ENCODE measurements around the gene TMEM191B. TPM values are rescaled to one million over a fixed set of nuclear protein-coding genes. Genes with fewer than 3 reads are reported as not detected.
"Not testable (repeated sequence)": the region's sequence is repeated elsewhere in the genome, so short reads cannot be mapped to it uniquely, and the experiment has no call there.

Gene TMEM191B
- 10 to 100 TPM in 1 of 4 donors, 1 to 10 TPM in 2, under 1 TPM in 1; 0.81 to 10.9 (median 2.9) TPM for polyA plus RNA-seq
- long read RNA-seq, donor 1, partial matches to known transcripts: 5 of 7 reads
- long read RNA-seq, donor 1, other reads (novel, unspliced or antisense): 0 of 7 reads
- long read RNA-seq, donor 2: 0 reads
- long read RNA-seq, donor 3: 0 reads
- long read RNA-seq, donor 4: 0 reads
- long read RNA-seq, donor 5: 0 reads
- long read RNA-seq, donor 6, partial matches to known transcripts: 0 of 2 reads
- long read RNA-seq, donor 6, other reads (novel, unspliced or antisense): 0 of 2 reads
- long read RNA-seq, donor 7: 0 reads
- long read RNA-seq, donor 8: 0 reads
- long read RNA-seq, donor 9, partial matches to known transcripts: 9 of 9 reads
- long read RNA-seq, donor 9, other reads (novel, unspliced or antisense): 0 of 9 reads
- long read RNA-seq, donor 10: 0 reads

- not testable (repeated sequence) for H3K36me3 ChIP-seq (ENCODE audit: control insufficient read depth in 3 of 3, insufficient read depth in 2 of 3, low read depth in 1 of 3, low read length in 3 of 3); H3K27ac ChIP-seq (ENCODE audit: low read depth in 1 of 3, low read length in 2 of 3); H3K27me3 ChIP-seq (ENCODE audit: control insufficient read depth in 3 of 3, insufficient read depth in 3 of 3, low read length in 3 of 3); H3K9me3 ChIP-seq (ENCODE audit: control insufficient read depth in 2 of 2, insufficient read depth in 1 of 2, low read depth in 1 of 2, low read length in 1 of 2); DNase-seq; H3K4me1 ChIP-seq (ENCODE audit: control insufficient read depth in 3 of 3, insufficient read depth in 2 of 3, low read depth in 1 of 3, low read length in 2 of 3); H3K4me3 ChIP-seq (ENCODE audit: low read depth in 1 of 3, low read length in 3 of 3); FAIRE-seq
- WGBS, 3 donors: no CpG with 5 or more reads among the region's 65 CpGs
These were observed at the start of gene TMEM191B for GRCh38 chr22:18527752-18528596. Gene TMEM191B, plus strand, starts transcription at chr22:18527802. Its CDS starts 179 bp downstream, at chr22:18527981.

- not testable (repeated sequence) for FAIRE-seq; DNase-seq; H3K27ac ChIP-seq (ENCODE audit: low read depth in 1 of 3, low read length in 2 of 3); H3K36me3 ChIP-seq (ENCODE audit: control insufficient read depth in 3 of 3, insufficient read depth in 2 of 3, low read depth in 1 of 3, low read length in 3 of 3); H3K27me3 ChIP-seq (ENCODE audit: control insufficient read depth in 3 of 3, insufficient read depth in 3 of 3, low read length in 3 of 3); H3K4me3 ChIP-seq (ENCODE audit: low read depth in 1 of 3, low read length in 3 of 3); H3K4me1 ChIP-seq (ENCODE audit: control insufficient read depth in 3 of 3, insufficient read depth in 2 of 3, low read depth in 1 of 3, low read length in 2 of 3); H3K9me3 ChIP-seq (ENCODE audit: control insufficient read depth in 2 of 2, insufficient read depth in 1 of 2, low read depth in 1 of 2, low read length in 1 of 2)
- no CpG with 5 or more reads among the region's 3 CpGs for WGBS, 3 donors
These were observed 31.4 kb upstream of the TMEM191B start for GRCh38 chr22:18496227-18496626.

- WGBS, 3 donors: 63 to 66% methylated on average over 6 of the region's 6 CpGs; no CpG with 5 or more reads in 1 of the 3 donors
- not testable (repeated sequence) for DNase-seq; FAIRE-seq; H3K27ac ChIP-seq (ENCODE audit: low read depth in 1 of 3, low read length in 2 of 3); H3K27me3 ChIP-seq (ENCODE audit: control insufficient read depth in 3 of 3, insufficient read depth in 3 of 3, low read length in 3 of 3); H3K4me1 ChIP-seq (ENCODE audit: control insufficient read depth in 3 of 3, insufficient read depth in 2 of 3, low read depth in 1 of 3, low read length in 2 of 3); H3K36me3 ChIP-seq (ENCODE audit: control insufficient read depth in 3 of 3, insufficient read depth in 2 of 3, low read depth in 1 of 3, low read length in 3 of 3); H3K4me3 ChIP-seq (ENCODE audit: low read depth in 1 of 3, low read length in 3 of 3); H3K9me3 ChIP-seq (ENCODE audit: control insufficient read depth in 2 of 2, insufficient read depth in 1 of 2, low read depth in 1 of 2, low read length in 1 of 2)
These were observed 16.3 kb upstream of the TMEM191B start for GRCh38 chr22:18511327-18511726.

- not testable (repeated sequence) for FAIRE-seq; H3K36me3 ChIP-seq (ENCODE audit: control insufficient read depth in 3 of 3, insufficient read depth in 2 of 3, low read depth in 1 of 3, low read length in 3 of 3); H3K9me3 ChIP-seq (ENCODE audit: control insufficient read depth in 2 of 2, insufficient read depth in 1 of 2, low read depth in 1 of 2, low read length in 1 of 2); H3K27ac ChIP-seq (ENCODE audit: low read depth in 1 of 3, low read length in 2 of 3); H3K4me1 ChIP-seq (ENCODE audit: control insufficient read depth in 3 of 3, insufficient read depth in 2 of 3, low read depth in 1 of 3, low read length in 2 of 3); H3K4me3 ChIP-seq (ENCODE audit: low read depth in 1 of 3, low read length in 3 of 3); DNase-seq; H3K27me3 ChIP-seq (ENCODE audit: control insufficient read depth in 3 of 3, insufficient read depth in 3 of 3, low read length in 3 of 3)
- WGBS, 3 donors: 38 to 48% (median 41%) methylated on average over 5 to 6 of the region's 10 CpGs
These were observed 15.2 kb upstream of the TMEM191B start for GRCh38 chr22:18512378-18512777.

DNA sequence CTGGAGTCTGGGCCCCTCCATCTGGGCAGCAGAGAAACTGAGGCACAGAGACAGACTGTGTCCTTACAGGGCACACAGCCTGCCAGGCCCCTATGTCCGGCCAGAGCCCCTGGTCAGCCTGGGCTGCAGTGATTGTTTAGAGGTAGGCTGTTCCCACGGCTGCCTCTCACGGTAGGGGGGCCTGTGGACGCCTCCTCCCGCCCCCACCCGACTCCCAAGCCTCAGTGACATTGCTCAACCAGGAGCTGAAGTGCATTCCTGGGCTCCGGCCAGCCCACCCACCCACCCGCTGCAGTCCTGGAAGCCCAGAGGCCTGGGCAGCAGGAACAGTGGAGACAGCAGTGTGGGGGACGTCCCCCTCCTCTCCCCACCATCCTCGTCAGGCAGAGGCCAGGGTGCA is 14.1 kb upstream of the TMEM191B start:
- FAIRE-seq; H3K4me1 ChIP-seq (ENCODE audit: control insufficient read depth in 3 of 3, insufficient read depth in 2 of 3, low read depth in 1 of 3, low read length in 2 of 3): not testable (repeated sequence)
- 41 to 61% methylated on average over 5 of the region's 10 CpGs; no CpG with 5 or more reads in 1 of the 3 donors for WGBS, 3 donors

GRCh38 chr22:18518061-18518460 is 9.5 kb upstream of the TMEM191B start, which contains the start of gene GGTLC3:
Gene GGTLC3, minus strand, starts transcription at chr22:18518161. Its CDS starts 264 bp downstream, at chr22:18517897.
- H3K27me3 ChIP-seq (ENCODE audit: control insufficient read depth in 3 of 3, insufficient read depth in 3 of 3, low read length in 3 of 3); H3K36me3 ChIP-seq (ENCODE audit: control insufficient read depth in 3 of 3, insufficient read depth in 2 of 3, low read depth in 1 of 3, low read length in 3 of 3); H3K27ac ChIP-seq (ENCODE audit: low read depth in 1 of 3, low read length in 2 of 3); DNase-seq; H3K4me1 ChIP-seq (ENCODE audit: control insufficient read depth in 3 of 3, insufficient read depth in 2 of 3, low read depth in 1 of 3, low read length in 2 of 3); H3K9me3 ChIP-seq (ENCODE audit: control insufficient read depth in 2 of 2, insufficient read depth in 1 of 2, low read depth in 1 of 2, low read length in 1 of 2); H3K4me3 ChIP-seq (ENCODE audit: low read depth in 1 of 3, low read length in 3 of 3); FAIRE-seq: not testable (repeated sequence)
- WGBS, 3 donors: no CpG with 5 or more reads among the region's 5 CpGs

More for the DNA sequence above, 14.1 kb upstream of the TMEM191B start:
- DNase-seq; H3K27ac ChIP-seq (ENCODE audit: low read depth in 1 of 3, low read length in 2 of 3); H3K36me3 ChIP-seq (ENCODE audit: control insufficient read depth in 3 of 3, insufficient read depth in 2 of 3, low read depth in 1 of 3, low read length in 3 of 3); H3K27me3 ChIP-seq (ENCODE audit: control insufficient read depth in 3 of 3, insufficient read depth in 3 of 3, low read length in 3 of 3); H3K4me3 ChIP-seq (ENCODE audit: low read depth in 1 of 3, low read length in 3 of 3); H3K9me3 ChIP-seq (ENCODE audit: control insufficient read depth in 2 of 2, insufficient read depth in 1 of 2, low read depth in 1 of 2, low read length in 1 of 2): not testable (repeated sequence)

DNA sequence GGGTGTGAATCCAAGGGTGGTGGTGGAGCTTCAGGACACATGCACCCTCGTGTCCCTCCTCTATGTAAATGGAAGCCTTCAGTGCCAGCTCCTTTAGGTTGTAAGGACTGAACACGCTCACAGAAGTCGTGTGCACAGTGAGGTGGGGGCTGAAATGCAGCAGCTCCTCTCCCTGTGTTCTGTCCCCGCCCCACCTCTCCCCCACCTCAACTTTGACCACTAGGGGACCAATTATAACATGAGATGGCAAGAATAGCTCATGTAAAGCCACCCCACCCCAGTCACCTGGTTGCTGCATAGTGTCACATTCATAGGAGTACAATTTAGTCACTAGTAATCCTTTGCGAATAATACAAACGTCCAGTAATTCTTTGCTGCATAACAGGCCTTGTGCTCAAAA is 4.8 kb upstream of the TMEM191B start:
- not testable (repeated sequence) for FAIRE-seq

GRCh38 chr22:18523328-18523727 is 4.3 kb upstream of the TMEM191B start:
- not testable (repeated sequence) for FAIRE-seq; H3K4me3 ChIP-seq (ENCODE audit: low read depth in 1 of 3, low read length in 3 of 3); H3K9me3 ChIP-seq (ENCODE audit: control insufficient read depth in 2 of 2, insufficient read depth in 1 of 2, low read depth in 1 of 2, low read length in 1 of 2); H3K27ac ChIP-seq (ENCODE audit: low read depth in 1 of 3, low read length in 2 of 3); DNase-seq; H3K27me3 ChIP-seq (ENCODE audit: control insufficient read depth in 3 of 3, insufficient read depth in 3 of 3, low read length in 3 of 3); H3K4me1 ChIP-seq (ENCODE audit: control insufficient read depth in 3 of 3, insufficient read depth in 2 of 3, low read depth in 1 of 3, low read length in 2 of 3); H3K36me3 ChIP-seq (ENCODE audit: control insufficient read depth in 3 of 3, insufficient read depth in 2 of 3, low read depth in 1 of 3, low read length in 3 of 3)
- no CpG with 5 or more reads among the region's 4 CpGs for WGBS, 3 donors

More for the DNA sequence above, 4.8 kb upstream of the TMEM191B start:
- not testable (repeated sequence) for H3K27ac ChIP-seq (ENCODE audit: low read depth in 1 of 3, low read length in 2 of 3); H3K9me3 ChIP-seq (ENCODE audit: control insufficient read depth in 2 of 2, insufficient read depth in 1 of 2, low read depth in 1 of 2, low read length in 1 of 2); H3K4me1 ChIP-seq (ENCODE audit: control insufficient read depth in 3 of 3, insufficient read depth in 2 of 3, low read depth in 1 of 3, low read length in 2 of 3); DNase-seq; H3K27me3 ChIP-seq (ENCODE audit: control insufficient read depth in 3 of 3, insufficient read depth in 3 of 3, low read length in 3 of 3); H3K36me3 ChIP-seq (ENCODE audit: control insufficient read depth in 3 of 3, insufficient read depth in 2 of 3, low read depth in 1 of 3, low read length in 3 of 3); H3K4me3 ChIP-seq (ENCODE audit: low read depth in 1 of 3, low read length in 3 of 3)
- no CpG with 5 or more reads among the region's 6 CpGs for WGBS, 3 donors
